ENCODE data around the gene NHSL1.

The NHSL1 gene

GRCh38 chr6:138418118-138418742, 81.1 kb downstream of the NHSL1 start:
- no peaks in the 10 kb centered on the region for H3K36me3 ChIP-seq (ENCODE audit: low read length)

GRCh38 chr6:138417493-138418117, 81.7 kb downstream of the NHSL1 start:
- Histone ChIP-seq H3K9ac (ENCODE audit: low read length) (no peak overlapping the region), H2AFZ (ENCODE audit: low read depth, low read length, severe bottlenecking) (no peak overlapping the region), H3K36me3 (ENCODE audit: low read length) (no peaks in the 10 kb centered on the region), H3K4me2 (ENCODE audit: low read depth, low read length, poor library complexity, severe bottlenecking) (no peak overlapping the region), H3K4me3 (ENCODE audit: insufficient read depth, low read length, poor library complexity, severe bottlenecking) (no peak overlapping the region), H3K27me3 (ENCODE audit: low read length) (no peaks in the 10 kb centered on the region), H3F3A (ENCODE audit: insufficient read depth) (no peaks in the 10 kb centered on the region), H4K20me1 (ENCODE audit: low read depth, low read length) (no peaks in the 10 kb centered on the region), H3K9me2 (replicated peaks; ENCODE audit: insufficient read depth, low read length) (no peaks in the 10 kb centered on the region), H3K9me3 (ENCODE audit: insufficient read depth, low read length) (no peaks in the 10 kb centered on the region), H3K79me2 (ENCODE audit: insufficient read depth, low read length) (no peaks in the 10 kb centered on the region), H3K27ac (ENCODE audit: low read depth, low read length) (no peak overlapping the region)
- TF ChIP-seq EZH2phosphoT487 (conservative IDR thresholded peaks at IDR 0.05; ENCODE audit: low read length) (no peak), CTCF (IDR thresholded peaks at IDR 0.05; ENCODE audit: insufficient read depth, low read length, poor library complexity, severe bottlenecking) (no peak)

More at GRCh38 chr6:138418118-138418742, 81.1 kb downstream of the NHSL1 start:
- no peak overlapping the region for H3K27ac ChIP-seq (ENCODE audit: low read depth, low read length)
- H3K9me3 ChIP-seq (ENCODE audit: insufficient read depth, low read length), result no peaks in the 10 kb centered on the region
- no peak overlapping the region for H3K4me2 ChIP-seq (ENCODE audit: low read depth, low read length, poor library complexity, severe bottlenecking)
- H2AFZ ChIP-seq (ENCODE audit: low read depth, low read length, severe bottlenecking), result no peak overlapping the region
- no peak overlapping the region for H3K4me3 ChIP-seq (ENCODE audit: insufficient read depth, low read length, poor library complexity, severe bottlenecking)
- H4K20me1 ChIP-seq (ENCODE audit: low read depth, low read length), result no peaks in the 10 kb centered on the region
- no peaks in the 10 kb centered on the region for H3K79me2 ChIP-seq (ENCODE audit: insufficient read depth, low read length)
- H3K9ac ChIP-seq (ENCODE audit: low read length), result no peak overlapping the region
- H3K9me2 ChIP-seq (replicated peaks; ENCODE audit: insufficient read depth, low read length), result no peaks in the 10 kb centered on the region
- H3K27me3 ChIP-seq (ENCODE audit: low read length), result no peaks in the 10 kb centered on the region
- no peaks in the 10 kb centered on the region for H3F3A ChIP-seq (ENCODE audit: insufficient read depth)
- TF ChIP-seq CTCF (IDR thresholded peaks at IDR 0.05; ENCODE audit: insufficient read depth, low read length, poor library complexity, severe bottlenecking), result no peak
- TF ChIP-seq EZH2phosphoT487 (conservative IDR thresholded peaks at IDR 0.05; ENCODE audit: low read length), result no peak

GRCh38 chr6:138416206-138416605, 83.1 kb downstream of the NHSL1 start:
- Histone ChIP-seq H2AFZ (ENCODE audit: low read depth, low read length, severe bottlenecking) (no peak overlapping the region), H3K9me2 (replicated peaks; ENCODE audit: insufficient read depth, low read length) (no peaks in the 10 kb centered on the region), H3K4me2 (ENCODE audit: low read depth, low read length, poor library complexity, severe bottlenecking) (no peak overlapping the region), H4K20me1 (ENCODE audit: low read depth, low read length) (no peaks in the 10 kb centered on the region), H3K36me3 (ENCODE audit: low read length) (no peaks in the 10 kb centered on the region), H3K4me3 (ENCODE audit: insufficient read depth, low read length, poor library complexity, severe bottlenecking) (no peak overlapping the region), H3F3A (ENCODE audit: insufficient read depth) (no peaks in the 10 kb centered on the region), H3K27me3 (ENCODE audit: low read length) (no peaks in the 10 kb centered on the region), H3K9me3 (ENCODE audit: insufficient read depth, low read length) (no peaks in the 10 kb centered on the region), H3K27ac (ENCODE audit: low read depth, low read length) (no peak overlapping the region), H3K9ac (ENCODE audit: low read length) (no peak overlapping the region), H3K79me2 (ENCODE audit: insufficient read depth, low read length) (no peaks in the 10 kb centered on the region)
- TF ChIP-seq EZH2phosphoT487 (conservative IDR thresholded peaks at IDR 0.05; ENCODE audit: low read length) (no peak), CTCF (IDR thresholded peaks at IDR 0.05; ENCODE audit: insufficient read depth, low read length, poor library complexity, severe bottlenecking) (no peak)
